A673 (cell line): ENCODE measurements around the gene FAM9C. TPM values are rescaled to one million over a fixed set of nuclear protein-coding genes. Genes with fewer than 3 reads are reported as not detected.

ENCODE experiments used
- BruUV-seq: library from RNA; stranded (reverse); fragments of 400-500 nt; replicated peaks from 2 replicates; lab custom pipeline; 2021; lab: Mats Ljungman, UMichigan
- CTCF ChIA-PET: fragments of 300-600 bp; sonication (Branson Sonifier 250); formaldehyde crosslinking; loops from one replicate; lab custom pipeline; 2022; ENCODE audit warnings: antibody characterized with exemption; lab: Charles Lee
- POLR2A ChIA-PET: fragments of 300-600 bp; sonication (Branson Sonifier 250); formaldehyde crosslinking; loops from one replicate; lab custom pipeline; 2022; ENCODE audit warnings: antibody characterized with exemption; ENCODE audit not compliant: low non-redundant PET; lab: Charles Lee
- DNase-seq: peaks from one replicate; pipeline ENCODE4 v3.0.0-alpha.2; 2015; ENCODE audit warnings: low spot score
- H3K27ac ChIP-seq: fragments of 200-600 bp; sonication (generic); 2 replicates; pipeline ENCODE4 v1.5.1; 2016; ENCODE audit warnings: mixed run types, low read depth, mild to moderate bottlenecking, mixed read lengths, antibody characterized with exemption, low read length; ENCODE audit not compliant: poor library complexity, severe bottlenecking
- H3K27me3 ChIP-seq: fragments of 200-600 bp; sonication (generic); replicated peaks from 2 replicates; pipeline ENCODE4 v1.6.1; 2017; ENCODE audit warnings: mixed run types, low read depth, mild to moderate bottlenecking, mixed read lengths, antibody characterized with exemption, low read length; ENCODE audit not compliant: insufficient read depth, poor library complexity
- H3K36me3 ChIP-seq: fragments of 200-600 bp; sonication (generic); 2 replicates; pipeline ENCODE4 v1.6.1; 2016; ENCODE audit warnings: mixed run types, mild to moderate bottlenecking, mixed read lengths, antibody characterized with exemption, low read length; ENCODE audit not compliant: insufficient read depth, poor library complexity, severe bottlenecking
- H3K4me1 ChIP-seq: fragments of 200-600 bp; sonication (generic); 2 replicates; pipeline ENCODE4 v1.6.1; 2017; ENCODE audit warnings: mixed run types, mild to moderate bottlenecking, mixed read lengths, antibody characterized with exemption, low read length; ENCODE audit not compliant: insufficient read depth, poor library complexity, severe bottlenecking
- H3K4me3 ChIP-seq: fragments of 200-600 bp; sonication (generic); 2 replicates; pipeline ENCODE4 v1.5.1; 2016; ENCODE audit warnings: low read depth, mixed run types, mild to moderate bottlenecking, mixed read lengths, low read length; ENCODE audit not compliant: poor library complexity, severe bottlenecking
- H3K9me3 ChIP-seq: fragments of 200-600 bp; sonication (generic); 2 replicates; pipeline ENCODE4 v1.6.1; 2016; ENCODE audit warnings: mixed run types, low read depth, mild to moderate bottlenecking, mixed read lengths, antibody characterized with exemption, low read length; ENCODE audit not compliant: poor library complexity, severe bottlenecking
- EZH2 ChIP-seq: fragments of 200-600 bp; sonication (generic); IDR thresholded peaks from 2 replicates; pipeline ENCODE4 v1.6.1; 2017; ENCODE audit warnings: borderline replicate concordance, low read depth, mild to moderate bottlenecking, mixed read lengths, antibody characterized with exemption, low read length; ENCODE audit not compliant: poor library complexity, severe bottlenecking
- intact Hi-C: fragments of 100-400 bp; cut with micrococcal nuclease; formaldehyde crosslinking; loops from one replicate; pipeline ENCODE4 v1.10.0; 2022; ENCODE audit not compliant: unreplicated experiment
- total RNA-seq: library from RNA; stranded (reverse); gene quantifications from 2 replicates; pipeline ENCODE4 v1.2.3, GENCODE V29; 2021
- TF ChIP-seq, protein P1 (sequence below): fragments of 300-800, 200-600 bp; sonication (generic); conservative IDR thresholded peaks from 2 replicates; pipeline ENCODE4 v1.5.1; 2017; ENCODE audit warnings: low read depth, mild to moderate bottlenecking, antibody characterized with exemption, low read length, moderate library complexity, mixed read lengths

The FAM9C gene
- total RNA-seq, 1 experiment from 2014 or later, result not detected

- no TSS peak for BruUV-seq
Observed at GRCh38 chrX:13008851-13009250, 35.6 kb downstream of the FAM9C start.

DNA sequence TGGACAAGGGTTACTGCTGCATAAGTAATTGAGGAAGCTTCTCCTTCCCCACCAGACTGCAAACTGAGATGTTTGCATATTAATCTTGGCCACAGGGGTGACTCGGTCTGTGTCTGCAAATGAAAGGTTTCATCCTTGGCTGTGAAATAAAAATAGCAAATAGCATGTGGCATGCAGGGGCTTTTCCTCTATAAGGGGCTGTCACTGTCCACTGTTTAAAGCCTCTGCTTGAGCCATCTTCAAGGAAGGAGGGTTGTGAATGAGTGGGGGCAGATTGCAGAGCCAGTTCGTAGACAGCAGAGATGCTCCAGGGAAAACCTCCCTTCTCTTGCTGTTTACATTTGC lies 36.3 kb downstream of the FAM9C start:
- no TSS peak for BruUV-seq
- Histone ChIP-seq H3K36me3 (no peaks in the 10 kb centered on the region), H3K9me3 (no peaks in the 10 kb centered on the region), H3K27me3 (no peaks in the 10 kb centered on the region), H3K4me1 (no peaks in the 10 kb centered on the region), H3K27ac (no peak overlapping the region), H3K4me3 (no peak overlapping the region)
- CTCF ChIA-PET, result no interaction called here
- intact Hi-C loops, result no loop called here
- TF ChIP-seq, protein P1, sequence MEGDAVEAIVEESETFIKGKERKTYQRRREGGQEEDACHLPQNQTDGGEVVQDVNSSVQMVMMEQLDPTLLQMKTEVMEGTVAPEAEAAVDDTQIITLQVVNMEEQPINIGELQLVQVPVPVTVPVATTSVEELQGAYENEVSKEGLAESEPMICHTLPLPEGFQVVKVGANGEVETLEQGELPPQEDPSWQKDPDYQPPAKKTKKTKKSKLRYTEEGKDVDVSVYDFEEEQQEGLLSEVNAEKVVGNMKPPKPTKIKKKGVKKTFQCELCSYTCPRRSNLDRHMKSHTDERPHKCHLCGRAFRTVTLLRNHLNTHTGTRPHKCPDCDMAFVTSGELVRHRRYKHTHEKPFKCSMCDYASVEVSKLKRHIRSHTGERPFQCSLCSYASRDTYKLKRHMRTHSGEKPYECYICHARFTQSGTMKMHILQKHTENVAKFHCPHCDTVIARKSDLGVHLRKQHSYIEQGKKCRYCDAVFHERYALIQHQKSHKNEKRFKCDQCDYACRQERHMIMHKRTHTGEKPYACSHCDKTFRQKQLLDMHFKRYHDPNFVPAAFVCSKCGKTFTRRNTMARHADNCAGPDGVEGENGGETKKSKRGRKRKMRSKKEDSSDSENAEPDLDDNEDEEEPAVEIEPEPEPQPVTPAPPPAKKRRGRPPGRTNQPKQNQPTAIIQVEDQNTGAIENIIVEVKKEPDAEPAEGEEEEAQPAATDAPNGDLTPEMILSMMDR, result no peak
- TF ChIP-seq EZH2, result no peak
- POLR2A ChIA-PET, result no interaction called here
- no peak for DNase-seq

More at GRCh38 chrX:13008851-13009250, 35.6 kb downstream of the FAM9C start:
- Histone ChIP-seq H3K4me3 (no peak overlapping the region), H3K9me3 (no peaks in the 10 kb centered on the region), H3K4me1 (no peaks in the 10 kb centered on the region), H3K27me3 (no peaks in the 10 kb centered on the region), H3K27ac (no peak overlapping the region), H3K36me3 (no peaks in the 10 kb centered on the region)
- intact Hi-C loops, result no loop called here
- CTCF ChIA-PET, result no interaction called here
- DNase-seq, result no peak
- TF ChIP-seq, protein P1, result no peak
- TF ChIP-seq EZH2, result no peak
- POLR2A ChIA-PET, result no interaction called here

DNA sequence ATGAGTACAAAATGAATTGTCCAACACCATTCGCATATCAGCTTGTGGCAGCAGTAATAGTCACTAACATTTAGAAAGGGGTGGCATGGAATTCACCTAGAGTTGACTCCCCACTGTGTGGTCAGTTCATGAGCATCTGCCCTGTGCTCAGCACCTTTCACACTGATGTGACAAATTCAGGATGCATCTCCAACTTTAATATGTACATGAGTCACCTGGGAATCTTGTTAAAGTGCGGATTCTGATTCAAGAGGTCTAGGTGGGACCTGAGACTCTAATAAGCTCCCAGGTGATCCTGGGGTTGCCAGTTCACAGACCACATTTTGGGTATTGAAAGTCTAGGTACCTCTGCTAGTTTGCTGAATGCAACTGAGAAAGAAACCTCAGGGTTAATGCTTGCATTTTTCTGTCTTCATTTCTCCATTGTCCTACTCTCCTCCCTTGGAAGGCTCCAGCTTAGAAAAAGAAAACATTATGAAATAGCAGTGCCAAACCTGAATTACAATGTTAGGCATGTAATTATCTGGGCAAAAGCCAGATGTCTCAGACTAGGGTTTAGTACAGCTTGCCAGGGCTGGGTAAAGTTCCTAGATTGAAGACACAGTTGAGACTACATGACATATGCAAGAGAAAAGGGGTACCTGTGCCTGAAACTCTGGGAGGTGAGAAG lies 36.8 kb downstream of the FAM9C start:
- no TSS peak for BruUV-seq
- Histone ChIP-seq H3K27me3 (no peaks in the 10 kb centered on the region), H3K36me3 (no peaks in the 10 kb centered on the region), H3K9me3 (no peaks in the 10 kb centered on the region), H3K27ac (no peak overlapping the region), H3K4me3 (no peak overlapping the region), H3K4me1 (no peaks in the 10 kb centered on the region)
- DNase-seq, result peak; percentile 24
- ChIA-PET CTCF (no interaction called here), POLR2A (no interaction called here)
- TF ChIP-seq, protein P1, result no peak
- no peak for TF ChIP-seq EZH2
- intact Hi-C loops, result no loop called here
